ENCODE measurements around the gene NISCH. TPM values are rescaled to one million over a fixed set of nuclear protein-coding genes. Genes with fewer than 3 reads are reported as not detected.

Gene NISCH
- total RNA-seq, 3 donors from 2014 or later = 67.7 to 119 (median 108) TPM

DNA sequence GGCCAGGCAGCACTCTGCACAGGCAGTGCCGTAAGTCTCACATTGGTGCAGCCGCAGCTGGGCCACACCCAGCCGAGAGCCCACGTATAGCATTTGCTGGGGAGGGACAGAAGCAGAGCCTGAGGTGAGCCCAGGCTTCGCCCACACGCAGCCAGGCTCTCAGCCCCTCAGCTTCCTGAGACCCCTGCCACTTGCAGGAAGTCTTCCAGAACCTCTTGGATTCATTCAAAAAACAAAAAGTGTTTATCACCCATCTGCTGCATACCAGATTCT is 17.4 kb upstream of the NISCH start:
- Histone ChIP-seq H3K4me1 (peaks cover 9 to 10% of the 10 kb centered on the region in 2 donors), H3K27me3 (no peaks in the 10 kb centered on the region), H3K9me3 (no peaks in the 10 kb centered on the region), H3K27ac (peak overlapping the region; percentile 38 to 85), H3K36me3 (no peaks in the 10 kb centered on the region), H3K4me3 (peak overlapping the region in 1 of 3 donors; percentile 44)
- intact Hi-C loops (cut with DNase I; ENCODE audit: low total_unique reads) = no loop called here
- TF ChIP-seq POLR2AphosphoS5 (IDR thresholded peaks at IDR 0.05) (no peak), POLR2A (IDR thresholded peaks at IDR 0.05) (no peak)
- TF ChIP-seq, protein P1, sequence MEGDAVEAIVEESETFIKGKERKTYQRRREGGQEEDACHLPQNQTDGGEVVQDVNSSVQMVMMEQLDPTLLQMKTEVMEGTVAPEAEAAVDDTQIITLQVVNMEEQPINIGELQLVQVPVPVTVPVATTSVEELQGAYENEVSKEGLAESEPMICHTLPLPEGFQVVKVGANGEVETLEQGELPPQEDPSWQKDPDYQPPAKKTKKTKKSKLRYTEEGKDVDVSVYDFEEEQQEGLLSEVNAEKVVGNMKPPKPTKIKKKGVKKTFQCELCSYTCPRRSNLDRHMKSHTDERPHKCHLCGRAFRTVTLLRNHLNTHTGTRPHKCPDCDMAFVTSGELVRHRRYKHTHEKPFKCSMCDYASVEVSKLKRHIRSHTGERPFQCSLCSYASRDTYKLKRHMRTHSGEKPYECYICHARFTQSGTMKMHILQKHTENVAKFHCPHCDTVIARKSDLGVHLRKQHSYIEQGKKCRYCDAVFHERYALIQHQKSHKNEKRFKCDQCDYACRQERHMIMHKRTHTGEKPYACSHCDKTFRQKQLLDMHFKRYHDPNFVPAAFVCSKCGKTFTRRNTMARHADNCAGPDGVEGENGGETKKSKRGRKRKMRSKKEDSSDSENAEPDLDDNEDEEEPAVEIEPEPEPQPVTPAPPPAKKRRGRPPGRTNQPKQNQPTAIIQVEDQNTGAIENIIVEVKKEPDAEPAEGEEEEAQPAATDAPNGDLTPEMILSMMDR (IDR thresholded peaks at IDR 0.05) = no peak
- no peak for DNase-seq (ENCODE audit: low spot score in 2 of 2)

DNA sequence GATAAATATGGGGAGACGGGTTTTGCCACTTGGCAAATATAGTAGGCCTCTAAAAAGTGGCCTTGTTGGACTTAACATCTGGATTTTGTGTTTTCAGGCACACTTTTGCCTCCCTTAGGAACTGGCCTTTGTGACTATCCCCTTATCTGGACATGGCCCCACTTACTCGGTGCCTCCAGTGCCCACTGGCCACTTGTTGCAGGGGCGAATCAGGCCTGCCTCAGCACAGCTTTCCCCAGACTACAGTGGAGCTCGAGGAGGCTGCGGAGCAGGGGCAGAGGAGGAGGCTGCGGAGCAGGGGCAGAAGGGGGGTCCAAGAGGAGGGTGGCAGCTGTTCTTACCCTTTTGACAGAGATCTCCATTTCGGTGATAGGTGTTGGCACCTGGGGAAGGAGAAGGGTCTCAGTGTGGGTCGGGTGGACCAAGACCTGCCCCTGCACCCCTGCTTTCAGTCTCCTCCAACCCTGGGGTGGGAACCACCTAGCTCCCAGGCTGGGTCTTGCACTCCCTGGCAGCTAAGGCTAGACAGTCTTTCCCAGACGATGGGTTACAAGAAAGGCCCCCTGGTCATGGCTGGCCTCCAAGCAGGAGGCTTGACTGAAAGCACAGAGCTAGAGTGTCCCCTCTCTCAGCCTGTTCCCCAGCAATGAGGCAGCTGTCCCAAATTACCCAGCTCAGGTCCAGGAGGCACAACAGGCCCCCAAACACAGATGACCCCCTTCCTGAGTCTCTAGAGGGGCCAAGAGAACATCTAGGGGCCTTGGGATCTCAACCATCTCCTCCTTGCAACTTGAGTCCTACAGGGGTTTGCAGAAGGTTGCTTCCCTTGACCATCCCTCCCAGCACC is 16.6 kb upstream of the NISCH start:
- peak in 1 of 2 donors; percentile 30 for DNase-seq (ENCODE audit: low spot score in 2 of 2)
- H3K27me3 ChIP-seq = no peaks in the 10 kb centered on the region
- peak overlapping the region; percentile 38 to 85 for H3K27ac ChIP-seq
- intact Hi-C loops (cut with DNase I; ENCODE audit: low total_unique reads) = no loop called here
- H3K4me3 ChIP-seq = no peak overlapping the region
- peaks cover 4 to 5% of the 10 kb centered on the region in 2 donors for H3K4me1 ChIP-seq
- H3K36me3 ChIP-seq = no peaks in the 10 kb centered on the region
- TF ChIP-seq POLR2AphosphoS5 (IDR thresholded peaks at IDR 0.05) (no peak), POLR2A (IDR thresholded peaks at IDR 0.05) (no peak)
- TF ChIP-seq, protein P1 (IDR thresholded peaks at IDR 0.05) = no peak
- no peaks in the 10 kb centered on the region for H3K9me3 ChIP-seq

DNA sequence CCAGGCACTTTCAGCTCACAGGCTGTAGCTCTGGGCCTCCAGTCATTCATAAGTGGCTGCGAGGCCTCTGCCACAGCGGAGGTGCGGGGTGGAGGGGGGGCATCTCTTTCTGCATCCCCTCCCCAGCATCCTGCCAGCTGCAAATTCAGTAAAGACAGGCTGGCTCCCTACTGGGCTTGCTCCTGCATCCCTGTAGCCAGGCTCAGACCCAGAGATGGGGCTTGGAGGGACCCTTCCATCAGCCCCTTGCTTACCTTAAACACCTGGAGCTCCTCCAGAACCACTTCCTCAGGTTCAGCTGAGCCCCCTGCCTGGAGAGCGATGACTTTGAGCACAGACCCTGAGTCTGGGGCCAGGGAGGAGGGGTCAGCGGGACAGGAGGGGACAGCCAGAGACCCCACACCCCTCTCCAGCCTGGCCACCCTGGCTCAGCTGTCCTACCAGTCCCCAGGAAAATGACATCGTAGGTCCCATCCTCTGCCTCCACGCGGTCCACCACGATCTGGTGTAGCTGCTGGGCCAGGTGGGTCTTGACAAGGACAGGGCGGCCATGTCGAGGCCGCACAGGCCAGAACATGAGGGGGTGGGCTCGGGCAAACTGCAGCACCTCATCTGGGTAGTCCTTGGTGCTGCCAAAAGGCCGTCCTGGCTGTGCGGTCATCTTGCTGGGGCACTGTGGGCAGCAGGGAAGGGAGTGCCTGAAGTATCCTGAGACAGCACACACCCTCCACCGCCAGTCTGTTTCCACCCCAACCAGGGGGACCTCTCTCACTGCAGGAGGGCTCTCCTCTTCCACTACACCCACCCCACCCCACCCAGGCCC is 15.8 kb upstream of the NISCH start:
- no peaks in the 10 kb centered on the region for H3K27me3 ChIP-seq
- no peaks in the 10 kb centered on the region for H3K9me3 ChIP-seq
- H3K4me3 ChIP-seq = no peak overlapping the region
- peak in 1 of 2 donors; percentile 44 for DNase-seq (ENCODE audit: low spot score in 2 of 2)
- H3K36me3 ChIP-seq = no peaks in the 10 kb centered on the region
- H3K4me1 ChIP-seq = peaks cover 0 to 5% of the 10 kb centered on the region in 2 donors
- TF ChIP-seq POLR2AphosphoS5 (IDR thresholded peaks at IDR 0.05) (no peak), POLR2A (IDR thresholded peaks at IDR 0.05) (no peak)
- TF ChIP-seq, protein P1 (IDR thresholded peaks at IDR 0.05) = no peak
- H3K27ac ChIP-seq = peak overlapping the region in 1 of 2 donors; percentile 85
- intact Hi-C loops (cut with DNase I; ENCODE audit: low total_unique reads) = no loop called here

DNA sequence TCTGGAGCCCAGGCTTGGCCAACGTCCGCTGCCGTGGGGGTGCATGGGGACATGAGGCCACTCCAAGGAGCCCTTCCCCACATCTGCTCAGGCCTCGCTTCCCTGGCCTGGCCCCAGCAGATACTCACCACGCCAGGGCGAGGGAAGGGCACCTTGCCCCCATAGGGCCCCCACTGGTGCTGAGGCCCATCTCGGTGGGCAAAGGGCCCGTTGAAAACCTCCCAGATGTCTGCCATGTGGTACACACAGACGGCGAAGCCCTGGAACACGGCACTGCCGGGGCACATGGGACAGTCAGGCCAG is 15.2 kb upstream of the NISCH start:
- intact Hi-C loops (cut with DNase I; ENCODE audit: low total_unique reads) = no loop called here
- Histone ChIP-seq H3K27ac (peak overlapping the region in 1 of 2 donors; percentile 85), H3K36me3 (no peaks in the 10 kb centered on the region), H3K27me3 (no peaks in the 10 kb centered on the region), H3K4me1 (peaks cover 0 to 5% of the 10 kb centered on the region in 2 donors), H3K4me3 (no peak overlapping the region), H3K9me3 (no peaks in the 10 kb centered on the region)
- TF ChIP-seq POLR2A (IDR thresholded peaks at IDR 0.05) = no peak
- TF ChIP-seq POLR2AphosphoS5 (IDR thresholded peaks at IDR 0.05) = no peak
- peak in 1 of 2 donors; percentile 30 for DNase-seq (ENCODE audit: low spot score in 2 of 2)

DNA sequence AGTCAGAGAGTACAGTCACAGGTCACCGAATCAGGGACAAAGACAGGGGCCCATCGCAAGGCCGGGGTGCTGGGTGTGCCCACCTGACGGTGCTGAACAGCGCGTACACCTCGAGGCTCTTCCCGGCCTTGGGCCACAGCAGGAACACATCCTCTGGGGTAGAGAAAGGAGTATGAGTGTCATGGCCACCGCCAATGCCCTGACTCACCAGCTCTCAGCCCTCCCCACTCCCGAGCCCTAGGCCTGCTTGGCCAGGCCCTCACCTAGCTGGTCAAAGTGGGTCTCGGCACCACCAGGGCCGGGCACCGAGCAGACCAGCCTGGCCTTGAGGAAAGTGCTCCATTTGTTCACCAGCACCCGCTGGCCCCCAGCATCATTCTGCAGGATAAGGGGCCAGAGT is 14.7 kb upstream of the NISCH start:
- TF ChIP-seq POLR2A (IDR thresholded peaks at IDR 0.05) (no peak), POLR2AphosphoS5 (IDR thresholded peaks at IDR 0.05) (no peak)
- TF ChIP-seq, protein P1 (IDR thresholded peaks at IDR 0.05) = no peak
- intact Hi-C loops (cut with DNase I; ENCODE audit: low total_unique reads) = no loop called here
- Histone ChIP-seq H3K27ac (peak overlapping the region in 1 of 2 donors; percentile 66), H3K9me3 (no peaks in the 10 kb centered on the region), H3K4me3 (peak overlapping the region in 1 of 3 donors; percentile 52), H3K36me3 (no peaks in the 10 kb centered on the region), H3K27me3 (no peaks in the 10 kb centered on the region), H3K4me1 (peaks cover 0 to 5% of the 10 kb centered on the region in 2 donors)
- DNase-seq (ENCODE audit: low spot score in 2 of 2) = no peak

Data from breast epithelium (tissue), 4 donors.